ENCODE data around the gene SUSD2.
A peak's percentile ranks its signal among the peaks of the same experiment; 100 is the strongest.

Gene SUSD2

GRCh38 chr22:24153959-24154358 lies 27.3 kb upstream of the SUSD2 start:
- no peak for DNase-seq (ENCODE audit: low spot score)

GRCh38 chr22:24154826-24155225 lies 26.5 kb upstream of the SUSD2 start:
- DNase-seq (ENCODE audit: low spot score) = no peak

- peak; percentile 38 for DNase-seq (ENCODE audit: low spot score)
Measured at GRCh38 chr22:24155627-24156140, 25.6 kb upstream of the SUSD2 start.

- peak; percentile 31 for DNase-seq (ENCODE audit: low spot score)
Measured at GRCh38 chr22:24156141-24156912, 25.0 kb upstream of the SUSD2 start.

- DNase-seq (ENCODE audit: low spot score) = peak; percentile 86
Measured at GRCh38 chr22:24156913-24157821, 24.1 kb upstream of the SUSD2 start.

GRCh38 chr22:24157822-24158135 lies 23.5 kb upstream of the SUSD2 start:
- no peak for DNase-seq (ENCODE audit: low spot score)

- no peak for DNase-seq (ENCODE audit: low spot score)
Measured at GRCh38 chr22:24159650-24160049, 21.6 kb upstream of the SUSD2 start.

- no peak for DNase-seq (ENCODE audit: low spot score)
Measured at GRCh38 chr22:24160546-24160945, 20.7 kb upstream of the SUSD2 start.

GRCh38 chr22:24161485-24161884 lies 19.8 kb upstream of the SUSD2 start:
- no peak for DNase-seq (ENCODE audit: low spot score)

- no peak for DNase-seq (ENCODE audit: low spot score)
Measured at GRCh38 chr22:24161909-24162308, 19.4 kb upstream of the SUSD2 start.

GRCh38 chr22:24162436-24162835 lies 18.9 kb upstream of the SUSD2 start:
- DNase-seq (ENCODE audit: low spot score) = no peak

GRCh38 chr22:24164243-24164642 lies 17.0 kb upstream of the SUSD2 start:
- no peak for DNase-seq (ENCODE audit: low spot score)

- DNase-seq (ENCODE audit: low spot score) = no peak
Measured at GRCh38 chr22:24164940-24165339, 16.3 kb upstream of the SUSD2 start.

GRCh38 chr22:24165673-24166072 lies 15.6 kb upstream of the SUSD2 start:
- DNase-seq (ENCODE audit: low spot score) = no peak

GRCh38 chr22:24166811-24167210 lies 14.5 kb upstream of the SUSD2 start:
- no peak for DNase-seq (ENCODE audit: low spot score)

GRCh38 chr22:24169439-24170058 lies 11.7 kb upstream of the SUSD2 start:
- no peak for DNase-seq (ENCODE audit: low spot score)

GRCh38 chr22:24170188-24170587 lies 11.1 kb upstream of the SUSD2 start:
- DNase-seq (ENCODE audit: low spot score) = no peak

- DNase-seq (ENCODE audit: low spot score) = no peak
Measured at GRCh38 chr22:24170632-24171031, 10.7 kb upstream of the SUSD2 start.

GRCh38 chr22:24171822-24172221 lies 9.5 kb upstream of the SUSD2 start:
- DNase-seq (ENCODE audit: low spot score) = no peak

- peak; percentile 50 for DNase-seq (ENCODE audit: low spot score)
Measured at GRCh38 chr22:24175160-24175808, 6.0 kb upstream of the SUSD2 start.

GRCh38 chr22:24176040-24176439 lies 5.2 kb upstream of the SUSD2 start:
- no peak for DNase-seq (ENCODE audit: low spot score)

GRCh38 chr22:24176630-24177029 lies 4.7 kb upstream of the SUSD2 start:
- DNase-seq (ENCODE audit: low spot score) = no peak

Measured in SW480 (cell line).